ENCODE results near the gene C2CD3. TPM values are rescaled to one million over a fixed set of nuclear protein-coding genes. Genes with fewer than 3 reads are reported as not detected.

Gene C2CD3
- total and polyA plus RNA-seq, 4 experiments from 2014 or later, result 4.5 to 52.7 (median 26.5) TPM

GRCh38 chr11:74033046-74033445 is 137.8 kb downstream of the C2CD3 start:
- ChIA-PET CTCF (ENCODE audit: partially characterized antibody) (interaction anchor here (0.9 to 4.4 kb wide), 14 partner anchors 12 to 73 kb away, joined by 3 to 20 read pairs (median 4); no protein-coding TSS in a partner anchor), POLR2A (ENCODE audit: partially characterized antibody) (interaction anchor here (0.7 to 6.3 kb wide), 11 partner anchors 21 to 69 kb away, joined by 3 to 49 read pairs (median 5); partner anchors contain the start of genes UCP2 and UCP3)
- Mint-ChIP-seq H3K4me1 (peaks cover 25 to 42% (median 30%) of the 10 kb centered on the region in 4 donors), H3K36me3 (peaks cover 45 to 46% of the 10 kb centered on the region in 2 donors), H3K27ac (peak overlapping the region in 5 of 7 donors; percentile 19 to 74 (median 20)), H3K9me3 (no peaks in the 10 kb centered on the region), H3K4me3 (no peak overlapping the region), H3K27me3 (no peaks in the 10 kb centered on the region)
- no peak overlapping the region for H3K4me3 ChIP-seq (ENCODE audit: low read length in 2 of 2)
- no peaks in the 10 kb centered on the region for H3K9me3 ChIP-seq (ENCODE audit: control insufficient read depth in 1 of 2, low read length in 2 of 2)
- peak in 1 of 5 donors; percentile 52 for DNase-seq
- H3K36me3 ChIP-seq (ENCODE audit: insufficient read depth, low read length), result peaks cover 14% of the 10 kb centered on the region
- H3K27me3 ChIP-seq (ENCODE audit: insufficient read depth, low read length), result no peaks in the 10 kb centered on the region
- no peak overlapping the region for H3K27ac ChIP-seq (ENCODE audit: low read depth, low read length)
- intact Hi-C loops (cut with micrococcal nuclease), result loop anchor here (1.0 to 2.0 kb wide), 3 partner anchors 28 to 69 kb away; no protein-coding TSS in a partner anchor
- peaks cover 24% of the 10 kb centered on the region for H3K4me1 ChIP-seq (ENCODE audit: insufficient read depth, low read length)

GRCh38 chr11:74030723-74031676 is 139.8 kb downstream of the C2CD3 start:
- Histone ChIP-seq H3K27me3 (ENCODE audit: insufficient read depth, low read length) (no peaks in the 10 kb centered on the region), H3K4me3 (ENCODE audit: low read length in 2 of 2) (no peak overlapping the region), H3K4me1 (ENCODE audit: insufficient read depth, low read length) (peaks cover 29% of the 10 kb centered on the region), H3K36me3 (ENCODE audit: insufficient read depth, low read length) (peaks cover 6% of the 10 kb centered on the region), H3K27ac (ENCODE audit: low read depth, low read length) (peak overlapping the region; percentile 50), H3K9me3 (ENCODE audit: control insufficient read depth in 1 of 2, low read length in 2 of 2) (no peaks in the 10 kb centered on the region)
- H3K27ac Mint-ChIP-seq, result peak overlapping the region; percentile 49 to 94 (median 91)
- peaks cover 36% of the 10 kb centered on the region in 2 donors for H3K36me3 Mint-ChIP-seq
- peak overlapping the region; percentile 54 to 83 (median 70) for H3K4me3 Mint-ChIP-seq
- no peak for DNase-seq
- no peaks in the 10 kb centered on the region for H3K27me3 Mint-ChIP-seq
- H3K9me3 Mint-ChIP-seq, result peaks cover 0 to 2% (median 0%) of the 10 kb centered on the region in 8 donors
- intact Hi-C loops (cut with micrococcal nuclease), result no loop called here
- ChIA-PET POLR2A (ENCODE audit: partially characterized antibody) (interaction anchor here (0.9 to 6.3 kb wide), 12 partner anchors 10 to 67 kb away, joined by 3 to 49 read pairs (median 6); partner anchors contain the start of gene UCP2), CTCF (ENCODE audit: partially characterized antibody) (interaction anchor here (1.4 to 4.4 kb wide), 6 partner anchors 23 to 70 kb away, joined by 4 to 20 read pairs (median 8); no protein-coding TSS in a partner anchor)
- peaks cover 30 to 48% (median 36%) of the 10 kb centered on the region in 4 donors for H3K4me1 Mint-ChIP-seq

- H3K4me3 Mint-ChIP-seq, result peak overlapping the region in 5 of 8 donors; percentile 4 to 59 (median 27)
- Histone ChIP-seq H3K4me3 (ENCODE audit: low read length in 2 of 2) (no peak overlapping the region), H3K9me3 (ENCODE audit: control insufficient read depth in 1 of 2, low read length in 2 of 2) (no peaks in the 10 kb centered on the region), H3K4me1 (ENCODE audit: insufficient read depth, low read length) (peaks cover 36% of the 10 kb centered on the region), H3K36me3 (ENCODE audit: insufficient read depth, low read length) (no peaks in the 10 kb centered on the region), H3K27ac (ENCODE audit: low read depth, low read length) (no peak overlapping the region), H3K27me3 (ENCODE audit: insufficient read depth, low read length) (no peaks in the 10 kb centered on the region)
- H3K36me3 Mint-ChIP-seq, result peaks cover 21 to 39% of the 10 kb centered on the region in 2 donors
- intact Hi-C loops (cut with micrococcal nuclease), result no loop called here
- no peak for DNase-seq
- H3K4me1 Mint-ChIP-seq, result peaks cover 25 to 52% (median 40%) of the 10 kb centered on the region in 4 donors
- H3K27ac Mint-ChIP-seq, result peak overlapping the region in 4 of 7 donors; percentile 21 to 88 (median 56)
- ChIA-PET CTCF (ENCODE audit: partially characterized antibody) (interaction anchor here (1.1 kb wide), 1 partner anchor 62 kb away, joined by 3 read pairs; no protein-coding TSS in a partner anchor), POLR2A (ENCODE audit: partially characterized antibody) (interaction anchor here (0.6 to 1.5 kb wide), 3 partner anchors 12 to 56 kb away, joined by 3 to 5 read pairs (median 3); no protein-coding TSS in a partner anchor)
- peaks cover 0 to 2% (median 0%) of the 10 kb centered on the region in 8 donors for H3K9me3 Mint-ChIP-seq
- H3K27me3 Mint-ChIP-seq, result no peaks in the 10 kb centered on the region
Observed at GRCh38 chr11:74025467-74026166, 145.2 kb downstream of the C2CD3 start.

GRCh38 chr11:74024261-74025029 is 146.4 kb downstream of the C2CD3 start:
- Mint-ChIP-seq H3K4me1 (peaks cover 20 to 40% (median 33%) of the 10 kb centered on the region in 4 donors), H3K36me3 (peaks cover 21 to 39% of the 10 kb centered on the region in 2 donors), H3K27ac (peak overlapping the region in 3 of 7 donors; percentile 14 to 70 (median 26)), H3K4me3 (peak overlapping the region in 1 of 8 donors; percentile 19), H3K9me3 (peaks cover 0 to 2% (median 0%) of the 10 kb centered on the region in 8 donors), H3K27me3 (no peaks in the 10 kb centered on the region)
- no peak overlapping the region for H3K4me3 ChIP-seq (ENCODE audit: low read length in 2 of 2)
- peaks cover 36% of the 10 kb centered on the region for H3K4me1 ChIP-seq (ENCODE audit: insufficient read depth, low read length)
- ChIA-PET POLR2A (ENCODE audit: partially characterized antibody) (interaction anchor here (35.3 kb wide), 1 partner anchor 43 kb away, joined by 2221 read pairs; the partner anchor contains the start of gene UCP2), CTCF (ENCODE audit: partially characterized antibody) (no interaction called here)
- no peak for DNase-seq
- H3K36me3 ChIP-seq (ENCODE audit: insufficient read depth, low read length), result no peaks in the 10 kb centered on the region
- H3K9me3 ChIP-seq (ENCODE audit: control insufficient read depth in 1 of 2, low read length in 2 of 2), result no peaks in the 10 kb centered on the region
- no peak overlapping the region for H3K27ac ChIP-seq (ENCODE audit: low read depth, low read length)
- intact Hi-C loops (cut with micrococcal nuclease), result no loop called here
- H3K27me3 ChIP-seq (ENCODE audit: insufficient read depth, low read length), result no peaks in the 10 kb centered on the region

- H3K9me3 Mint-ChIP-seq, result peaks cover 0 to 2% (median 0%) of the 10 kb centered on the region in 8 donors
- Histone ChIP-seq H3K27me3 (ENCODE audit: insufficient read depth, low read length) (no peaks in the 10 kb centered on the region), H3K27ac (ENCODE audit: low read depth, low read length) (no peak overlapping the region), H3K4me1 (ENCODE audit: insufficient read depth, low read length) (peaks cover 46% of the 10 kb centered on the region), H3K4me3 (ENCODE audit: low read length in 2 of 2) (no peak overlapping the region), H3K9me3 (ENCODE audit: control insufficient read depth in 1 of 2, low read length in 2 of 2) (no peaks in the 10 kb centered on the region), H3K36me3 (ENCODE audit: insufficient read depth, low read length) (no peaks in the 10 kb centered on the region)
- intact Hi-C loops (cut with micrococcal nuclease), result no loop called here
- no peak for DNase-seq
- peak overlapping the region in 2 of 7 donors; percentile 62 to 68 for H3K27ac Mint-ChIP-seq
- H3K4me3 Mint-ChIP-seq, result peak overlapping the region in 1 of 8 donors; percentile 25
- H3K36me3 Mint-ChIP-seq, result peaks cover 18 to 31% of the 10 kb centered on the region in 2 donors
- ChIA-PET CTCF (ENCODE audit: partially characterized antibody) (no interaction called here), POLR2A (ENCODE audit: partially characterized antibody) (interaction anchor here (35.3 kb wide), 1 partner anchor 42 kb away, joined by 2221 read pairs; the partner anchor contains the start of gene UCP2)
- H3K27me3 Mint-ChIP-seq, result no peaks in the 10 kb centered on the region
- H3K4me1 Mint-ChIP-seq, result peaks cover 23 to 40% (median 28%) of the 10 kb centered on the region in 4 donors
Observed at GRCh38 chr11:74023276-74023675, 147.5 kb downstream of the C2CD3 start.

- H3K4me1 ChIP-seq (ENCODE audit: insufficient read depth, low read length), result peaks cover 49% of the 10 kb centered on the region
- intact Hi-C loops (cut with micrococcal nuclease), result no loop called here
- no peak overlapping the region for H3K27ac Mint-ChIP-seq
Observed at GRCh38 chr11:74022546-74022945, 148.3 kb downstream of the C2CD3 start.

More at GRCh38 chr11:74022546-74022945, 148.3 kb downstream of the C2CD3 start:
- no peak overlapping the region for H3K4me3 ChIP-seq (ENCODE audit: low read length in 2 of 2)
- H3K4me3 Mint-ChIP-seq, result no peak overlapping the region
- H3K36me3 ChIP-seq (ENCODE audit: insufficient read depth, low read length), result no peaks in the 10 kb centered on the region
- no peaks in the 10 kb centered on the region for H3K9me3 ChIP-seq (ENCODE audit: control insufficient read depth in 1 of 2, low read length in 2 of 2)
- DNase-seq, result no peak
- no peaks in the 10 kb centered on the region for H3K27me3 Mint-ChIP-seq
- H3K27ac ChIP-seq (ENCODE audit: low read depth, low read length), result no peak overlapping the region
- H3K36me3 Mint-ChIP-seq, result peaks cover 14 to 26% of the 10 kb centered on the region in 2 donors
- H3K9me3 Mint-ChIP-seq, result peaks cover 0 to 2% (median 0%) of the 10 kb centered on the region in 8 donors
- ChIA-PET CTCF (ENCODE audit: partially characterized antibody) (interaction anchor here (1.3 kb wide), 2 partner anchors 17 to 59 kb away, joined by 3 read pairs; no protein-coding TSS in a partner anchor), POLR2A (ENCODE audit: partially characterized antibody) (interaction anchor here (35.3 kb wide), 1 partner anchor 41 kb away, joined by 2221 read pairs; the partner anchor contains the start of gene UCP2)
- H3K4me1 Mint-ChIP-seq, result peaks cover 24 to 46% (median 27%) of the 10 kb centered on the region in 4 donors
- H3K27me3 ChIP-seq (ENCODE audit: insufficient read depth, low read length), result no peaks in the 10 kb centered on the region

All from CD4-positive, alpha-beta memory T cell (primary cell).